Large intestine (tissue), 3 donors: Measurements from ENCODE around the gene DNAAF1. TPM values are rescaled to one million over a fixed set of nuclear protein-coding genes. Genes with fewer than 3 reads are reported as not detected.

Experiments
- DNase-seq, 2 donors: peaks; one replicate each; pipeline versions ENCODE4 v3.0.0 to v3.0.0-alpha.2; 2013
- H3K27ac ChIP-seq: one replicate; pipeline ENCODE4 v1.5.1; 2013; ENCODE audit warnings: low read length
- H3K27me3 ChIP-seq: 2 replicates; pipeline ENCODE4 v1.6.1; 2013; ENCODE audit warnings: low read length; ENCODE audit not compliant: control insufficient read depth, insufficient read depth
- H3K36me3 ChIP-seq: 2 replicates; pipeline ENCODE4 v1.6.1; 2013; ENCODE audit warnings: low read length; ENCODE audit not compliant: control insufficient read depth, insufficient read depth
- H3K4me1 ChIP-seq: one replicate; pipeline ENCODE4 v1.6.1; 2013; ENCODE audit warnings: low read length; ENCODE audit not compliant: control insufficient read depth, insufficient read depth
- H3K4me3 ChIP-seq: one replicate; pipeline ENCODE4 v1.5.1; 2013; ENCODE audit warnings: low read length
- H3K9me3 ChIP-seq: one replicate; pipeline ENCODE4 v1.6.1; 2013; ENCODE audit warnings: mild to moderate bottlenecking, low read depth, low read length, moderate library complexity; ENCODE audit not compliant: control insufficient read depth
- WGBS: methylation state at CpG from one replicate; pipeline ENCODE4 v1.1.5; 2013; ENCODE audit warnings: low lambda C conversion rate; ENCODE audit not compliant: insufficient coverage; 5-methylcytosine and 5-hydroxymethylcytosine counted together
- polyA plus RNA-seq: library from polyadenylated mRNA; unstranded; fragments of 120-200 nt; gene quantifications from one replicate; pipeline ENCODE4 v1.2.1, GENCODE V29; 2013

The DNAAF1 gene
- polyA plus RNA-seq, 1 donor: 0.55 TPM

GRCh38 chr16:84176192-84177053, 31.3 kb downstream of the DNAAF1 start:
- WGBS: no CpG with 5 or more reads among the region's 18 CpGs

DNA sequence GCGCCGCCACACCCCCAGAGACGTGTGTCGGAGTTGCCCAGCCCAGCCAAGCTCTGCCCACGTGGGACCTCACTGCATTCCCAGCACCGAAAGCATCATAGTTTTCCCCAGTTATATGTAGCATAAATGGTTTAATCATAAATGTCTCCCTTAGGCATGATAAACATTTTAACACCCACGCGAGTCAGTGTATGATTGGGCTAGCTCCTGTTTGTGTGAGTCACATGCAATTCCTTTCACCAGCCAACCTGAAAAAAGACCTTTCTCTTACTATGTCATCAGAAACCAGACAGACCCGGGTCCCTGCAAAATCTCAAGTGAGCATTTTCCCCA, 32.6 kb downstream of the DNAAF1 start:
- no peaks in the 10 kb centered on the region for H3K27me3 ChIP-seq
- H3K27ac ChIP-seq: peak overlapping the region; percentile 2
- no peak overlapping the region for H3K4me3 ChIP-seq
- peaks cover 48% of the 10 kb centered on the region for H3K36me3 ChIP-seq
- DNase-seq: no peak
- H3K9me3 ChIP-seq: peaks cover 3% of the 10 kb centered on the region
- WGBS: no CpG with 5 or more reads among the region's 9 CpGs
- peaks cover 17% of the 10 kb centered on the region for H3K4me1 ChIP-seq

More at GRCh38 chr16:84176192-84177053, 31.3 kb downstream of the DNAAF1 start:
- DNase-seq: no peak
- H3K9me3 ChIP-seq: no peaks in the 10 kb centered on the region
- peaks cover 17% of the 10 kb centered on the region for H3K4me1 ChIP-seq
- no peak overlapping the region for H3K4me3 ChIP-seq
- peak overlapping the region; percentile 2 for H3K27ac ChIP-seq
- peaks cover 35% of the 10 kb centered on the region for H3K36me3 ChIP-seq
- H3K27me3 ChIP-seq: no peaks in the 10 kb centered on the region

- Histone ChIP-seq H3K9me3 (peaks cover 3% of the 10 kb centered on the region), H3K27ac (no peak overlapping the region), H3K4me1 (peaks cover 17% of the 10 kb centered on the region), H3K36me3 (peaks cover 54% of the 10 kb centered on the region), H3K27me3 (no peaks in the 10 kb centered on the region), H3K4me3 (no peak overlapping the region)
- DNase-seq: no peak
- no CpG with 5 or more reads among the region's 15 CpGs for WGBS
Observed at GRCh38 chr16:84178146-84178765, 33.1 kb downstream of the DNAAF1 start.

DNA sequence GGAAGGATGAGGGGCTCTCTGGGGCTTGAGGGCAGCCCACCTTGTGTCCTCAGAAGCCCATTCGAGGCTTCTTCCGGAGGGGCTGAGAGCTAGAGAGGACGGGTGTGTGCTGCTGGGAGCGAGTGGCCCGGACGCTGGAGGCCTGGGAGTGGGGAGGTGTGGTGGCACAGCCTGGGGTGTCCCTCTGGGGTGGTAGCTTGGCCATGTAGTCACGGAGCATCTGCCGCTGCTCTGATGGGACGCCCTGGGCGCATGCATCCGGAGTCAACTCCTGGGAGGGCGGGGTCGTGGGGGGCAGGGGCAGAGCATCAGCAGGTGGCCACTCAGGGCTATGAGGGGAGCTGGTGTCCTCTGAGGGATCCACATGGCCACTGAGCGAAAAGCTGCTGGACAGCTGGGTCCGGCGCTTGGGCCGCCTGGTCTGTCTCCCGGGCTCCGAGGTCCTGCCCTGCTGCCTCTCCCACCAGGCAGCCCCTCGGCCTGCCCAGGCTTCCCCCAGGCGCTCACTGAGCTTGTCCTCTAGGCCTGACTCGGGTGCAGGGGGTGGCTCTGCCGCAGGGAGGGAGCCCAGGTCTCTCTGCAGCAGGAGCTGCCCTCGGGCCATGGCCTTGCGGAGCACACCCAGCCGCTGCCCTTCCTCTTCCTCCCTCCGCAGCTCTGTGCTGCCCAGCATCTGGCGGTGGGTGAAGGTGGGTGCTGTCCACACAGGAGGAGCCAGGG, 33.9 kb downstream of the DNAAF1 start:
- H3K4me1 ChIP-seq: peaks cover 17% of the 10 kb centered on the region
- WGBS: no CpG with 5 or more reads among the region's 28 CpGs
- no peak overlapping the region for H3K4me3 ChIP-seq
- H3K27ac ChIP-seq: no peak overlapping the region
- H3K27me3 ChIP-seq: no peaks in the 10 kb centered on the region
- DNase-seq: no peak
- peaks cover 3% of the 10 kb centered on the region for H3K9me3 ChIP-seq
- peaks cover 61% of the 10 kb centered on the region for H3K36me3 ChIP-seq

DNA sequence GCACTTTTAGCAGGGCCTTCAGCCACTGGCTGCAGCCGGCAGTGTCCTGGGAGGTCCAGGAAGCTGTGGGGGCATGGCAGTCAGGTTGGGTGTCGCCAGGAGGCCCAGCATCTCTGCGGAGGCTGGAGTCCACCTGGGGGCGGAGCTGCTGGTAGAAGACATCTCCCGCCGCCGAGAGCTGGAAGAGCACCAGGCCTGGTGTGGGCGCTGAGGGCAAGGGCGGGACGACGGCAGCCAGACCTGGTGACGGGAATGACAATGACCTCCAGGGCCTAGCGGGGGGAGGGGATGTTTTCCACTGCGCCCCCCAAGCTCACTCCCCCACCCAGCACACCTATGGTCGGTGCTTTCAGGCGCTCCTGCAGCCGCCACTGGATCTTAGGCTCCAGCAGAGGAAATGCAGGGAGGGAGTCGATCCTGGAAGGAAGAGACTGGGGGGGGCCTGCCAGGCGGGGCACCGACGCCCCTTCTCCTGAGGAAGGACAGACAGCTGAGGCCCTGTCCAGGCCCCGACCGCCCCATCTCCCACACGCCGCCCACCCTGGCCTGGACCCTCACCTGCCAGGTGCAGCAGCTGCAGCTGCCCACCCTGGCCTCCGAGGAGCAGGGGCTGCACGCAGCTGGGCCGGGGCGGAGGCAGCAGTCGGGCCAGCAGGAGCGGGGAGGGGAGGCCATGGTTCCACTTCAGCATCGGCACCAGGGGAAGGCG, 34.7 kb downstream of the DNAAF1 start:
- H3K4me1 ChIP-seq: peaks cover 17% of the 10 kb centered on the region
- no peak overlapping the region for H3K27ac ChIP-seq
- peaks cover 62% of the 10 kb centered on the region for H3K36me3 ChIP-seq
- no peaks in the 10 kb centered on the region for H3K27me3 ChIP-seq
- WGBS: no CpG with 5 or more reads among the region's 33 CpGs
- DNase-seq: no peak
- H3K9me3 ChIP-seq: peaks cover 3% of the 10 kb centered on the region
- no peak overlapping the region for H3K4me3 ChIP-seq

- DNase-seq: no peak
- Histone ChIP-seq H3K36me3 (peaks cover 66% of the 10 kb centered on the region), H3K4me3 (no peak overlapping the region), H3K27me3 (no peaks in the 10 kb centered on the region), H3K27ac (no peak overlapping the region), H3K9me3 (peaks cover 3% of the 10 kb centered on the region), H3K4me1 (peaks cover 17% of the 10 kb centered on the region)
- 100% methylated on average over 1 of the region's 21 CpGs for WGBS
Observed at GRCh38 chr16:84180519-84181140, 35.5 kb downstream of the DNAAF1 start.

DNA sequence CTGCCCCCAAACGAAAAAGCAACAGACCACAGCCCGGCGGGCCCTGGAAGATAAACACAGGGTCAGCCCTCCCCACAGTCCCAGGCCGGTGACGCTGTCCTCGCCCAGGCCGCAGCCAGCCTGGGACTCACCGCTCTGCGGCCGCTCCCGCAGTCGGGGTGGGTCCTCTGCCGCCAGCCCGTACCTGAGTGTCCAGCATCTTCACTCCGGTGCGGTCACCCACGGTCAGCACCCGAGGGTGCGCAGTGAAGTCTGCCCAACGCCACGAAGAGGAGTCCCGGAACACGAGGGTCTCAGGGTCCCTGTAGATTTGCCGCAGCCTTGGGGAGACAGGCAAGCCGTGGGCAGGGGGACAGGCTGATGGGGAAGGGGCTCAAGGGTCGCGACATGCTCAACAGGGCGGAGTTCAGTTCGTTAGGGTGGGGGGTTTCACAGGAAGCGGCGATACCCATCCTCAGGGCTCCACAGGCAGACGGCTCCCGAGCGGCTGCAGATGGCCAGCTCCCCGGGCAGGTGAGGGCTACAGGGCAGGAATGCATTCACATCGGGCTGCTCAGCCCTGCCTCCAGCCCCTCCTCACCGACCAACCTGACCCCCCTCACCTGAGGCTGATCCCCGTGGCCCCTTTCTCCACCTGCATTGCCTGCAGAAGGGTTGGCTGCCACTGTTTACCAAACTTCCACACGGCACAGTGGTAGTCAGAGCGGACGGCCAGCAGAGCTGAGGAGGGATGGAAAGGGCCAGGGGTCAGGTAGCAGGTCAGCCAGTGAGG, 36.2 kb downstream of the DNAAF1 start:
- peaks cover 3% of the 10 kb centered on the region for H3K9me3 ChIP-seq
- no peak overlapping the region for H3K4me3 ChIP-seq
- H3K36me3 ChIP-seq: peaks cover 66% of the 10 kb centered on the region
- H3K27me3 ChIP-seq: no peaks in the 10 kb centered on the region
- DNase-seq: no peak
- no peak overlapping the region for H3K27ac ChIP-seq
- 90% methylated on average over 2 of the region's 41 CpGs for WGBS
- peaks cover 15% of the 10 kb centered on the region for H3K4me1 ChIP-seq

DNA sequence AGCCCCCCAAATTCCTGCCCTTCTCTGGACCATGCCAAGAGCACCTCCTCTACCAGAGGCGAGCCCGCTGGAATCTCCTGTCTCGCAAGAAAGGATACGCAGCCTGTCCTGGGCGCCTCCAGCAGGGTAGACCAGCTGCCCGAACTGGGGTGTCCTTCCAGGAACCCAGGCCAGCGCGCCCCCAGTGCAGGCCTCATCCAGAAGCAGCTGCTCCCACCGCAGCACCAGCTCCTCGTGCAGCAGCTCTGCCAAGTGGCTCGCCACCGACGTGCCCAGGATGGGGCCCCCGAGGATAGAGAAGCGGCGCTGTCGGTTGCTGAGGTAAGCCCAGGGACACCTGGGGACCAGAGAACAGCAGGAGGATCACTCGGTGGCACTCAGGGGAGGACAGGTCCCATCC, 37.0 kb downstream of the DNAAF1 start:
- WGBS: no CpG with 5 or more reads among the region's 18 CpGs
- Histone ChIP-seq H3K27ac (no peak overlapping the region), H3K36me3 (peaks cover 66% of the 10 kb centered on the region), H3K9me3 (peaks cover 3% of the 10 kb centered on the region), H3K27me3 (no peaks in the 10 kb centered on the region), H3K4me1 (peaks cover 8% of the 10 kb centered on the region), H3K4me3 (no peak overlapping the region)
- no peak for DNase-seq

DNA sequence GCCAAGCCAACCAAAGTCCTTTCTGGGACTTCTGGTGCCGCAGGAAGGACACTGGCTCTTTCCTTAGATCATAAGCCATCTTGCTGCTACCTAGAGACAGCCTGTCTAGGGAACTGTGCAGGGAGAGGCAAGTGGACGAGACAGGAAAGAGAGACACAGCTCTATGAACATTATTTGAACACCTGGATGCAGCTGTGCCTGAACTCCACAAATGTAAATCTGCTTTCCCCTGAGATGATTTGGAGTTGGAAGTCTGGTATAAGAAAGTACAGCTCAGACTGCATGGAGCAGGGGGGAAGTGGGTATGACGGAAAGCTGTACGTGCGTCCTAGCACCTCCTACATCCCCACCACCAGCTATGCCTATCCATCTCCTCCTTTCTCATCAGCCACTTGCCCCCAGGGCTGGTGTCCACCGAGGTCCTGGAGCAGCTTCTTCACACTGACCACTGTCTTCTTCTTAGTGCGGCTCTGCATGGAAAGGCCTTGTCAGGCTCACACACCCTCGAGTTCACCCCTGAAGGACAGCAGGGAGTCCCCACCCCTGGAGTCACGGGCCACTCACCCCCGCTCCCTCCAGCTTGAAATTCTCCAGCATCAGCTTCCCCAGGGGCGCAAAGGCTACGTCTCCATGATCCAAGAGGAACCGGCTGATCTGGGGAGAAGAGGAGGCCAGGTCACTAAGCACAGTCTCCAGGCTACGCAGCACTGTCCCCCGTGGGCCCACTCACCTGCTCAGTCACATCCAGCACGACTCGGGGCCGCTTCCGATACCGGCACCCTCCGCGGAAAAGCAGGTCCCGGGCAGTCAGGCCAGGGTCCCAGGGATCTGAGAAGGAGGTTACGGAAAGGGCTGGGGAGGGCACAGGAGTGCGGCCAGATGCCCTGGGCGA, 37.8 kb downstream of the DNAAF1 start:
- no peak overlapping the region for H3K27ac ChIP-seq
- peaks cover 4% of the 10 kb centered on the region for H3K4me1 ChIP-seq
- no peak overlapping the region for H3K4me3 ChIP-seq
- 100% methylated on average over 1 of the region's 26 CpGs for WGBS
- H3K27me3 ChIP-seq: no peaks in the 10 kb centered on the region
- H3K9me3 ChIP-seq: peaks cover 3% of the 10 kb centered on the region
- H3K36me3 ChIP-seq: peaks cover 64% of the 10 kb centered on the region
- DNase-seq: no peak
